Loucy (cell line): ENCODE measurements around the gene KDM2B.

ENCODE experiments used
- CTCF ChIP-seq: fragments of 200-600 bp; sonication (generic); conservative IDR thresholded peaks from 2 replicates; pipeline ENCODE4 v1.5.1; 2014; ENCODE audit warnings: mild to moderate bottlenecking, antibody characterized with exemption, low read length
- EZH2phosphoT487 ChIP-seq: fragments of 200-600 bp; IDR thresholded peaks from 2 replicates; pipeline ENCODE4 v1.6.1; 2018; ENCODE audit warnings: antibody characterized with exemption, mild to moderate bottlenecking, moderate library complexity, borderline replicate concordance

- TF ChIP-seq CTCF (no peak), EZH2phosphoT487 (no peak)
These were observed 71.5 kb downstream of the KDM2B start for GRCh38 chr12:121509339-121509738.
